ENCODE results near the gene MRPS16.

- TF ChIP-seq CTCF (IDR thresholded peaks at IDR 0.05; ENCODE audit: insufficient read depth, low read length, poor library complexity, severe bottlenecking) = no peak
- no peak for TF ChIP-seq EZH2phosphoT487 (conservative IDR thresholded peaks at IDR 0.05; ENCODE audit: low read length)
Measured at GRCh38 chr10:73206385-73206784, 46.1 kb downstream of the MRPS16 start.
